Measurements from ENCODE around the gene RBM26.

The RBM26 gene

GRCh38 chr13:79401259-79402070 lies 4.6 kb downstream of the RBM26 start:
- no peak overlapping the region for H3K27ac ChIP-seq
- no peak for TF ChIP-seq CTCF (IDR thresholded peaks at IDR 0.05)
- TF ChIP-seq ZFX (IDR thresholded peaks at IDR 0.05; ENCODE audit: borderline replicate concordance): no peak

GRCh38 chr13:79398915-79399314 lies 7.1 kb downstream of the RBM26 start:
- no peak for TF ChIP-seq CTCF (IDR thresholded peaks at IDR 0.05)
- TF ChIP-seq ZFX (IDR thresholded peaks at IDR 0.05; ENCODE audit: borderline replicate concordance): no peak
- H3K27ac ChIP-seq: no peak overlapping the region

- no peak overlapping the region for H3K27ac ChIP-seq
- TF ChIP-seq ZFX (IDR thresholded peaks at IDR 0.05; ENCODE audit: borderline replicate concordance): no peak
- TF ChIP-seq CTCF (IDR thresholded peaks at IDR 0.05): no peak
These were observed 7.9 kb downstream of the RBM26 start for GRCh38 chr13:79398127-79398526.

GRCh38 chr13:79395881-79396280 lies 10.2 kb downstream of the RBM26 start:
- H3K27ac ChIP-seq: no peak overlapping the region
- TF ChIP-seq CTCF (IDR thresholded peaks at IDR 0.05) (no peak), ZFX (IDR thresholded peaks at IDR 0.05; ENCODE audit: borderline replicate concordance) (no peak)

- TF ChIP-seq ZFX (IDR thresholded peaks at IDR 0.05; ENCODE audit: borderline replicate concordance): no peak
- no peak for TF ChIP-seq CTCF (IDR thresholded peaks at IDR 0.05)
- H3K27ac ChIP-seq: peak overlapping the region; percentile 56
These were observed 12.3 kb downstream of the RBM26 start for GRCh38 chr13:79393564-79394249.

GRCh38 chr13:79392882-79393563 lies 13.0 kb downstream of the RBM26 start:
- peak overlapping the region; percentile 56 for H3K27ac ChIP-seq
- TF ChIP-seq ZFX (IDR thresholded peaks at IDR 0.05; ENCODE audit: borderline replicate concordance) (no peak), CTCF (IDR thresholded peaks at IDR 0.05) (no peak)
